GM23338 (cell line): ENCODE measurements around the gene ESR1. TPM values are rescaled to one million over a fixed set of nuclear protein-coding genes. Genes with fewer than 3 reads are reported as not detected.

ENCODE experiments used
- ATAC-seq: fragments of 200-7000 bp; cut with Tn5 transposase; 3 replicates; pipeline ENCODE4 v1.9.1; 2020
- DNase-seq: peaks from one replicate; pipeline ENCODE4 v3.0.0-alpha.2; 2015; ENCODE audit warnings: low spot score
- H2AFZ ChIP-seq: fragments of 200-600 bp; sonication (generic); 2 replicates; pipeline ENCODE4 v1.8.0; 2016; ENCODE audit warnings: antibody characterized with exemption, mild to moderate bottlenecking, moderate library complexity
- H3F3A ChIP-seq: fragments of 200-600 bp; sonication (generic); replicated peaks from 2 replicates; pipeline ENCODE4 v1.8.0; 2017; ENCODE audit warnings: antibody characterized with exemption, mixed run types, low read depth
- H3K27ac ChIP-seq: fragments of 200-600 bp; sonication (generic); 2 replicates; pipeline ENCODE4 v1.6.1; 2016; ENCODE audit warnings: low read depth
- H3K27me3 ChIP-seq: fragments of 200-600 bp; sonication (generic); 2 replicates; pipeline ENCODE4 v1.8.0; 2016; ENCODE audit warnings: mild to moderate bottlenecking, mixed run types, moderate library complexity; ENCODE audit not compliant: insufficient read depth
- H3K36me3 ChIP-seq: fragments of 200-600 bp; sonication (generic); 2 replicates; pipeline ENCODE4 v1.8.0; 2016; ENCODE audit warnings: mild to moderate bottlenecking; ENCODE audit not compliant: insufficient read depth
- H3K4me1 ChIP-seq: fragments of 200-600 bp; sonication (generic); 2 replicates; pipeline ENCODE4 v1.8.0; 2016; ENCODE audit warnings: mild to moderate bottlenecking, moderate library complexity; ENCODE audit not compliant: insufficient read depth
- H3K4me2 ChIP-seq: fragments of 200-600 bp; sonication (generic); 2 replicates; pipeline ENCODE4 v1.7.1; 2017; ENCODE audit warnings: mixed run types
- H3K4me3 ChIP-seq: fragments of 200-600 bp; sonication (generic); 2 replicates; pipeline ENCODE4 v1.6.1; 2016; ENCODE audit warnings: mixed run types
- H3K79me2 ChIP-seq: fragments of 200-600 bp; sonication (generic); replicated peaks from 2 replicates; pipeline ENCODE4 v1.8.0; 2017; ENCODE audit warnings: mild to moderate bottlenecking; ENCODE audit not compliant: insufficient read depth
- H3K9me2 ChIP-seq: fragments of 200-600 bp; sonication (generic); 2 replicates; pipeline ENCODE4 v1.8.0; 2017; ENCODE audit not compliant: insufficient read depth
- H4K20me1 ChIP-seq: fragments of 200-600 bp; sonication (generic); replicated peaks from 2 replicates; pipeline ENCODE4 v1.8.0; 2017; ENCODE audit warnings: mild to moderate bottlenecking; ENCODE audit not compliant: insufficient read depth
- H3K27ac Mint-ChIP-seq: 2 replicates; pipeline ENCODE4 v1.8.0; 2020; ENCODE audit warnings: inconsistent platforms, mild to moderate bottlenecking, moderate library complexity, mixed read lengths
- H3K27me3 Mint-ChIP-seq: 3 replicates; pipeline ENCODE4 v1.8.0; 2022; ENCODE audit warnings: low read depth, mild to moderate bottlenecking, moderate library complexity, mixed read lengths, inconsistent platforms; ENCODE audit not compliant: insufficient read depth, poor library complexity
- H3K36me3 Mint-ChIP-seq: 3 replicates; pipeline ENCODE4 v1.8.0; 2021; ENCODE audit warnings: low read depth, mild to moderate bottlenecking, inconsistent platforms, moderate library complexity, mixed read lengths
- H3K4me1 Mint-ChIP-seq: 3 replicates; pipeline ENCODE4 v1.8.0; 2020; ENCODE audit warnings: mild to moderate bottlenecking, inconsistent platforms, mixed read lengths
- H3K4me3 Mint-ChIP-seq: 3 replicates; pipeline ENCODE4 v1.8.0; 2021; ENCODE audit warnings: moderate library complexity, mild to moderate bottlenecking, inconsistent platforms, mixed read lengths
- H3K9me3 Mint-ChIP-seq: 3 replicates; pipeline ENCODE4 v1.8.0; 2020; ENCODE audit warnings: moderate library complexity, mild to moderate bottlenecking, inconsistent platforms, mixed read lengths
- CREB1 ChIP-seq: fragments of 250-450 bp; sonication (Bioruptor Pico); IDR thresholded peaks from 2 replicates; pipeline ENCODE4 v1.5.0; 2020; ENCODE audit warnings: low read depth, mild to moderate bottlenecking, moderate library complexity
- EZH2 ChIP-seq: fragments of 200-600 bp; sonication (generic); IDR thresholded peaks from one replicate; pipeline ENCODE4 v1.8.0; 2017; ENCODE audit warnings: antibody characterized with exemption, mild to moderate bottlenecking, low read depth; ENCODE audit not compliant: unreplicated experiment
- EZH2phosphoT487 ChIP-seq: fragments of 200-600 bp; sonication (generic); IDR thresholded peaks from one replicate; pipeline ENCODE4 v1.8.1; 2018; ENCODE audit warnings: antibody characterized with exemption; ENCODE audit not compliant: unreplicated experiment
- JUNB ChIP-seq: IDR thresholded peaks from one replicate; pipeline ENCODE4 v1.6.1; 2016; ENCODE audit warnings: antibody characterized with exemption; ENCODE audit not compliant: unreplicated experiment
- NANOG ChIP-seq: IDR thresholded peaks from 2 replicates; pipeline ENCODE4 v1.6.1; 2016; ENCODE audit warnings: antibody characterized with exemption, borderline replicate concordance
- POLR2AphosphoS5 ChIP-seq: IDR thresholded peaks from 2 replicates; pipeline ENCODE4 v1.6.1; 2016; ENCODE audit warnings: antibody characterized with exemption, low read depth
- STAT1 ChIP-seq: IDR thresholded peaks from one replicate; pipeline ENCODE4 v1.6.1; 2016; ENCODE audit warnings: antibody characterized with exemption; ENCODE audit not compliant: unreplicated experiment
- ZNF114 ChIP-seq: fragments of 250-450 bp; sonication (Bioruptor Pico); IDR thresholded peaks from 2 replicates; pipeline ENCODE4 v1.5.0; 2020; ENCODE audit warnings: mild to moderate bottlenecking, moderate library complexity
- ZNF331 ChIP-seq: fragments of 250-450 bp; sonication (Bioruptor Pico); IDR thresholded peaks from 2 replicates; pipeline ENCODE4 v1.5.0; 2020; ENCODE audit warnings: low read depth, mild to moderate bottlenecking, moderate library complexity
- polyA plus RNA-seq: library from polyadenylated mRNA; unstranded; fragments of >200 nt; fragmentation: Nextera tagmentation; extraction: Ambion mirVana; gene quantifications from 2 replicates; pipeline ENCODE4 v1.2.1, GENCODE V29; 2016
- total RNA-seq: library from RNA; depleted of rRNA; stranded (reverse); fragments of >200 nt; shearing (Covaris generic); gene quantifications from 2 replicates; pipeline ENCODE4 v1.2.3, GENCODE V29; 2014
- TF ChIP-seq, protein P1 (sequence below): IDR thresholded peaks from 2 replicates; pipeline ENCODE4 v1.6.1; 2016; ENCODE audit warnings: antibody characterized with exemption
- TF ChIP-seq, protein P2 (sequence below): fragments of 250-450 bp; sonication (Bioruptor Pico); IDR thresholded peaks from 2 replicates; pipeline ENCODE4 v1.5.0; 2020; ENCODE audit warnings: mild to moderate bottlenecking, moderate library complexity
- TF ChIP-seq, protein P3 (sequence below), 2 experiments: fragments of 200-600 bp in 1 of 2; sonication (generic) in 1 of 2; conservative IDR thresholded peaks; 2 replicates each; pipeline versions ENCODE4 v1.5.1 to v1.6.1; 2016 to 2017; ENCODE audit warnings: antibody characterized with exemption in 2 of 2, low read depth in 2 of 2, mild to moderate bottlenecking in 2 of 2, moderate library complexity in 1 of 2

ESR1 gene
- total and polyA plus RNA-seq, 2 experiments from 2014 or later: 0.94 TPM; not detected in 1

DNA sequence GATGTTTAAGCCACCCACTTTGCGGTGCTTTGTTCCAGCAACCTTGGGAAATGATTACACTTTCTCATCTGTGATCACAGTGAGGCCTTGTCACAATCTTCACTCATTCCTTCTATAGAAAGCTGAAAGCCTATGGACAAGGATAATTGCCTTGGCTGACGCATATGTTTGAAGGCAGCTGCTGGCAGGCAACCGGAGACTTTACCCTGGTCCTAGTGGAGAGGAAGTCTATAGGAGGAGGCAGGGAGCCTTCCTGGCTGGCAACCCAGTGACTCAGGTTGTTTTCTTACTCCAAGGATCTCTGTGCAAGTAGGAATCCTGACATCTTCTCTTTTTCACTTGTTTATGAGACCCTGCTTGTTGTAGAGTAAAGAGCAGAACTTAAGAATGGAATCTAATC, 34.1 kb upstream of the ESR1 start (continued):
- TF ChIP-seq ZNF114 (CRISPR knock-in tag) (no peak), ZNF331 (no peak)
- TF ChIP-seq, protein P1, sequence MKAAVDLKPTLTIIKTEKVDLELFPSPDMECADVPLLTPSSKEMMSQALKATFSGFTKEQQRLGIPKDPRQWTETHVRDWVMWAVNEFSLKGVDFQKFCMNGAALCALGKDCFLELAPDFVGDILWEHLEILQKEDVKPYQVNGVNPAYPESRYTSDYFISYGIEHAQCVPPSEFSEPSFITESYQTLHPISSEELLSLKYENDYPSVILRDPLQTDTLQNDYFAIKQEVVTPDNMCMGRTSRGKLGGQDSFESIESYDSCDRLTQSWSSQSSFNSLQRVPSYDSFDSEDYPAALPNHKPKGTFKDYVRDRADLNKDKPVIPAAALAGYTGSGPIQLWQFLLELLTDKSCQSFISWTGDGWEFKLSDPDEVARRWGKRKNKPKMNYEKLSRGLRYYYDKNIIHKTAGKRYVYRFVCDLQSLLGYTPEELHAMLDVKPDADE: no peak

DNA sequence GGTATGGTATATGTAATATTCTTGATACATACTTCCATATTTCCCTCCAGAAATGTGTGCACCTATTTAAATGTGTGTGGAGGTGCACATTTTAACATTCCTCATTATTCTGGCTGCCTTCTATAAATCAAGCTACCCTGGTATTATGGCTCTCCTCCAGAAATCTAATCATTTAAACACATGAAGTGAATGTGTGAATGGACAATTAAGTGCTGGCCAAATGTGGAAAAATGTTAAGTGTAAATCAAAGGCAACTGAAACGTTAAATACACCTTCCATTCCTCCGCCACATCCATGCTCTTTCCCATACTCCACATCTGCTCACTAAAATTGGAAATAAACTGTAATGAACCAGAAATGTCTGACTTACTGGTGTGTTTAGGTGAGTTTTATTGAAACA, 24.9 kb upstream of the ESR1 start:
- no peak overlapping the region for H3K4me3 ChIP-seq
- ATAC-seq (no peak), DNase-seq (no peak)
- no peaks in the 10 kb centered on the region for H3K36me3 ChIP-seq
- no peak overlapping the region for H2AFZ ChIP-seq
- no peaks in the 10 kb centered on the region for H3K27me3 ChIP-seq
- H3K9me3 Mint-ChIP-seq: no peaks in the 10 kb centered on the region
- H3K36me3 Mint-ChIP-seq: no peaks in the 10 kb centered on the region
- no peaks in the 10 kb centered on the region for H3K4me1 Mint-ChIP-seq
- no peaks in the 10 kb centered on the region for H3K4me1 ChIP-seq
- no peak overlapping the region for H3K27ac ChIP-seq
- H3K27me3 Mint-ChIP-seq: no peaks in the 10 kb centered on the region
- H3K79me2 ChIP-seq: no peaks in the 10 kb centered on the region
- no peaks in the 10 kb centered on the region for H3K9me2 ChIP-seq
- H4K20me1 ChIP-seq: no peaks in the 10 kb centered on the region
- no peaks in the 10 kb centered on the region for H3F3A ChIP-seq
- H3K4me2 ChIP-seq: no peak overlapping the region
- no peak overlapping the region for H3K4me3 Mint-ChIP-seq
- H3K27ac Mint-ChIP-seq: no peak overlapping the region
- TF ChIP-seq EZH2phosphoT487 (no peak), EZH2 (no peak), STAT1 (no peak), NANOG (no peak), CREB1 (CRISPR knock-in tag) (no peak), POLR2AphosphoS5 (no peak), ZNF331 (no peak), JUNB (no peak), ZNF114 (CRISPR knock-in tag) (no peak)
- TF ChIP-seq, protein P1: no peak
- TF ChIP-seq, protein P2, sequence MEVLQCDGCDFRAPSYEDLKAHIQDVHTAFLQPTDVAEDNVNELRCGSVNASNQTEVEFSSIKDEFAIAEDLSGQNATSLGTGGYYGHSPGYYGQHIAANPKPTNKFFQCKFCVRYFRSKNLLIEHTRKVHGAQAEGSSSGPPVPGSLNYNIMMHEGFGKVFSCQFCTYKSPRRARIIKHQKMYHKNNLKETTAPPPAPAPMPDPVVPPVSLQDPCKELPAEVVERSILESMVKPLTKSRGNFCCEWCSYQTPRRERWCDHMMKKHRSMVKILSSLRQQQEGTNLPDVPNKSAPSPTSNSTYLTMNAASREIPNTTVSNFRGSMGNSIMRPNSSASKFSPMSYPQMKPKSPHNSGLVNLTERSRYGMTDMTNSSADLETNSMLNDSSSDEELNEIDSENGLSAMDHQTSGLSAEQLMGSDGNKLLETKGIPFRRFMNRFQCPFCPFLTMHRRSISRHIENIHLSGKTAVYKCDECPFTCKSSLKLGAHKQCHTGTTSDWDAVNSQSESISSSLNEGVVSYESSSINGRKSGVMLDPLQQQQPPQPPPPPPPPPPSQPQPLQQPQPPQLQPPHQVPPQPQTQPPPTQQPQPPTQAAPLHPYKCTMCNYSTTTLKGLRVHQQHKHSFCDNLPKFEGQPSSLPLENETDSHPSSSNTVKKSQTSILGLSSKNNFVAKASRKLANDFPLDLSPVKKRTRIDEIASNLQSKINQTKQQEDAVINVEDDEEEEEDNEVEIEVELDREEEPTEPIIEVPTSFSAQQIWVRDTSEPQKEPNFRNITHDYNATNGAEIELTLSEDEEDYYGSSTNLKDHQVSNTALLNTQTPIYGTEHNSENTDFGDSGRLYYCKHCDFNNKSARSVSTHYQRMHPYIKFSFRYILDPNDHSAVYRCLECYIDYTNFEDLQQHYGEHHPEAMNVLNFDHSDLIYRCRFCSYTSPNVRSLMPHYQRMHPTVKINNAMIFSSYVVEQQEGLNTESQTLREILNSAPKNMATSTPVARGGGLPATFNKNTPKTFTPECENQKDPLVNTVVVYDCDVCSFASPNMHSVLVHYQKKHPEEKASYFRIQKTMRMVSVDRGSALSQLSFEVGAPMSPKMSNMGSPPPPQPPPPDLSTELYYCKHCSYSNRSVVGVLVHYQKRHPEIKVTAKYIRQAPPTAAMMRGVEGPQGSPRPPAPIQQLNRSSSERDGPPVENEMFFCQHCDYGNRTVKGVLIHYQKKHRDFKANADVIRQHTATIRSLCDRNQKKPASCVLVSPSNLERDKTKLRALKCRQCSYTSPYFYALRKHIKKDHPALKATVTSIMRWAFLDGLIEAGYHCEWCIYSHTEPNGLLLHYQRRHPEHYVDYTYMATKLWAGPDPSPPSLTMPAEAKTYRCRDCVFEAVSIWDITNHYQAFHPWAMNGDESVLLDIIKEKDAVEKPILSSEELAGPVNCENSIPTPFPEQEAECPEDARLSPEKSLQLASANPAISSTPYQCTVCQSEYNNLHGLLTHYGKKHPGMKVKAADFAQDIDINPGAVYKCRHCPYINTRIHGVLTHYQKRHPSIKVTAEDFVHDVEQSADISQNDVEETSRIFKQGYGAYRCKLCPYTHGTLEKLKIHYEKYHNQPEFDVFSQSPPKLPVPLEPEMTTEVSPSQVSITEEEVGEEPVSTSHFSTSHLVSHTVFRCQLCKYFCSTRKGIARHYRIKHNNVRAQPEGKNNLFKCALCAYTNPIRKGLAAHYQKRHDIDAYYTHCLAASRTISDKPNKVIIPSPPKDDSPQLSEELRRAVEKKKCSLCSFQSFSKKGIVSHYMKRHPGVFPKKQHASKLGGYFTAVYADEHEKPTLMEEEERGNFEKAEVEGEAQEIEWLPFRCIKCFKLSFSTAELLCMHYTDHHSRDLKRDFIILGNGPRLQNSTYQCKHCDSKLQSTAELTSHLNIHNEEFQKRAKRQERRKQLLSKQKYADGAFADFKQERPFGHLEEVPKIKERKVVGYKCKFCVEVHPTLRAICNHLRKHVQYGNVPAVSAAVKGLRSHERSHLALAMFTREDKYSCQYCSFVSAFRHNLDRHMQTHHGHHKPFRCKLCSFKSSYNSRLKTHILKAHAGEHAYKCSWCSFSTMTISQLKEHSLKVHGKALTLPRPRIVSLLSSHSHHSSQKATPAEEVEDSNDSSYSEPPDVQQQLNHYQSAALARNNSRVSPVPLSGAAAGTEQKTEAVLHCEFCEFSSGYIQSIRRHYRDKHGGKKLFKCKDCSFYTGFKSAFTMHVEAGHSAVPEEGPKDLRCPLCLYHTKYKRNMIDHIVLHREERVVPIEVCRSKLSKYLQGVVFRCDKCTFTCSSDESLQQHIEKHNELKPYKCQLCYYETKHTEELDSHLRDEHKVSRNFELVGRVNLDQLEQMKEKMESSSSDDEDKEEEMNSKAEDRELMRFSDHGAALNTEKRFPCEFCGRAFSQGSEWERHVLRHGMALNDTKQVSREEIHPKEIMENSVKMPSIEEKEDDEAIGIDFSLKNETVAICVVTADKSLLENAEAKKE (CRISPR knock-in tag): no peak
- TF ChIP-seq, protein P3, sequence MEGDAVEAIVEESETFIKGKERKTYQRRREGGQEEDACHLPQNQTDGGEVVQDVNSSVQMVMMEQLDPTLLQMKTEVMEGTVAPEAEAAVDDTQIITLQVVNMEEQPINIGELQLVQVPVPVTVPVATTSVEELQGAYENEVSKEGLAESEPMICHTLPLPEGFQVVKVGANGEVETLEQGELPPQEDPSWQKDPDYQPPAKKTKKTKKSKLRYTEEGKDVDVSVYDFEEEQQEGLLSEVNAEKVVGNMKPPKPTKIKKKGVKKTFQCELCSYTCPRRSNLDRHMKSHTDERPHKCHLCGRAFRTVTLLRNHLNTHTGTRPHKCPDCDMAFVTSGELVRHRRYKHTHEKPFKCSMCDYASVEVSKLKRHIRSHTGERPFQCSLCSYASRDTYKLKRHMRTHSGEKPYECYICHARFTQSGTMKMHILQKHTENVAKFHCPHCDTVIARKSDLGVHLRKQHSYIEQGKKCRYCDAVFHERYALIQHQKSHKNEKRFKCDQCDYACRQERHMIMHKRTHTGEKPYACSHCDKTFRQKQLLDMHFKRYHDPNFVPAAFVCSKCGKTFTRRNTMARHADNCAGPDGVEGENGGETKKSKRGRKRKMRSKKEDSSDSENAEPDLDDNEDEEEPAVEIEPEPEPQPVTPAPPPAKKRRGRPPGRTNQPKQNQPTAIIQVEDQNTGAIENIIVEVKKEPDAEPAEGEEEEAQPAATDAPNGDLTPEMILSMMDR (conservative IDR thresholded peaks at IDR 0.05; ENCODE audit: low read depth in 2 of 2): no peak
